AG10803 (cell line): ENCODE results near the gene EYS.

Experiments
- DNase-seq: peaks from one replicate; pipeline ENCODE4 v3.0.0; 2010; ENCODE audit warnings: low read depth
- H3K4me3 ChIP-seq: 2 replicates; pipeline ENCODE4 v1.5.1; 2011; ENCODE audit warnings: mild to moderate bottlenecking, low read length, control low read depth
- TF ChIP-seq, protein P1 (sequence below): conservative IDR thresholded peaks from 2 replicates; pipeline ENCODE4 v1.5.1; 2011; ENCODE audit warnings: mild to moderate bottlenecking, low read length, control low read depth, inconsistent platforms

Gene EYS

DNA sequence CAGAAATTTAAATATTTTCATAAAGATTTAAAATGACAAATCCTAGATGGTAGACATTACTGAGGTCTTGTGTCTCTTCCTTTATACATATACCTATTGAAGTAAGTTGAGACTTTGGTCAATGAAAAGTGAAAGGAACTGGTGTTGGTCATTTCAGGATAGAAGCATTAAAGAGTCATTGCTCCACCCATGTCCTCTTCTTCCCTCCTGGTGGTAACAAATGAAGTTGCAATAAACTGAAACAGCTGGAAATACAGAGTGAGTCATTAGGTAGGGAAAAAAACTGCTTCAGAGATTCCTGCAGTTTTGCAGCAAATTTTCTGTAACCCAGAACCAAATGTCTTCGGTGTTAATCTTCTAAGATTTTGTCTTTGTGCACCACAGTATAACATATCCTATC lies 448.0 kb downstream of the EYS start:
- no peak for DNase-seq
- H3K4me3 ChIP-seq = no peak overlapping the region
- TF ChIP-seq, protein P1, sequence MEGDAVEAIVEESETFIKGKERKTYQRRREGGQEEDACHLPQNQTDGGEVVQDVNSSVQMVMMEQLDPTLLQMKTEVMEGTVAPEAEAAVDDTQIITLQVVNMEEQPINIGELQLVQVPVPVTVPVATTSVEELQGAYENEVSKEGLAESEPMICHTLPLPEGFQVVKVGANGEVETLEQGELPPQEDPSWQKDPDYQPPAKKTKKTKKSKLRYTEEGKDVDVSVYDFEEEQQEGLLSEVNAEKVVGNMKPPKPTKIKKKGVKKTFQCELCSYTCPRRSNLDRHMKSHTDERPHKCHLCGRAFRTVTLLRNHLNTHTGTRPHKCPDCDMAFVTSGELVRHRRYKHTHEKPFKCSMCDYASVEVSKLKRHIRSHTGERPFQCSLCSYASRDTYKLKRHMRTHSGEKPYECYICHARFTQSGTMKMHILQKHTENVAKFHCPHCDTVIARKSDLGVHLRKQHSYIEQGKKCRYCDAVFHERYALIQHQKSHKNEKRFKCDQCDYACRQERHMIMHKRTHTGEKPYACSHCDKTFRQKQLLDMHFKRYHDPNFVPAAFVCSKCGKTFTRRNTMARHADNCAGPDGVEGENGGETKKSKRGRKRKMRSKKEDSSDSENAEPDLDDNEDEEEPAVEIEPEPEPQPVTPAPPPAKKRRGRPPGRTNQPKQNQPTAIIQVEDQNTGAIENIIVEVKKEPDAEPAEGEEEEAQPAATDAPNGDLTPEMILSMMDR = no peak

- DNase-seq = no peak
- TF ChIP-seq, protein P1 = no peak
- no peak overlapping the region for H3K4me3 ChIP-seq
Observed at GRCh38 chr6:65253041-65253440, 454.0 kb downstream of the EYS start.

- no peak overlapping the region for H3K4me3 ChIP-seq
- DNase-seq = no peak
Observed at GRCh38 chr6:65248101-65248610, 458.9 kb downstream of the EYS start.

DNA sequence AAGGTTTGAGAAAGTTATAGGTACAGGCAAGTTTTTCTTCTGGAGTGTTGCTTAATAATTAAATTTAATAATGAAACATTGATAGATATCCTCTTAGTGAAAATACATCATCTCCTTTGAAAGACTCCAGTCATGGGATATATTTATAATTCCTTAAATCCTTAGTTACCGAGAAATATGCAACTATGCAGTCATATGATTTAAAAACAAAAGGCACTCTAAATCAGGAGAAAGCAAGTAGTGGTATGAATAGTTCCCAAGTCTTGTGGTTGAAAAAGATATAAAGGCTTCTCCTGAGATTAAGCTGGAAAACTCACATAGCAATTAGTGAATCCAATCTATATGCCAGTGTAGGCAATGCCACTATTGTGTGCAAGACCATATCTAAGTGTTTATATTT lies 475.4 kb downstream of the EYS start:
- no peak overlapping the region for H3K4me3 ChIP-seq
- no peak for DNase-seq
- TF ChIP-seq, protein P1 = no peak

More at GRCh38 chr6:65248101-65248610, 458.9 kb downstream of the EYS start:
- TF ChIP-seq, protein P1 = no peak

- no peak for DNase-seq
- TF ChIP-seq, protein P1 = no peak
- no peak overlapping the region for H3K4me3 ChIP-seq
Observed at GRCh38 chr6:65229825-65230224, 477.2 kb downstream of the EYS start.

DNA sequence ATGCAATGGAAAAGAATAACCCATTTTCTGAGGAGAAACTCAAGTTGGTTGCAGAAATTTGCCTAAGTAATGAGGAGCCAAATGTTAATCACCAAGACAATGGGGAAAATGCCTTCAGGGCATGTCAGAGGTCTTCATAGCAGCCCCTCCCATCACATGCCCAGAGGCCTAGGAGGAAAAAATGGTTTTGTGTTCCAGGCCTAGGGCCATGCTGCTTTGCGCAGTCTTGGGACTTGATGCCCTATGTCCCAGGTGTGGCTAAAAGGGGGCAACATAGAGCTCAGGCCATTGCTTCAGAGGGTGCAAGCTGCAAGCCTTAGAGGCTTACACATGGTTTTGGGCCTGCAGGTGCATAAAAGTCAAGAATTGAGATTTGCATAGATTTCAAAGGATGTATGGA lies 485.9 kb downstream of the EYS start:
- no peak overlapping the region for H3K4me3 ChIP-seq
- TF ChIP-seq, protein P1 = no peak
- DNase-seq = no peak

DNA sequence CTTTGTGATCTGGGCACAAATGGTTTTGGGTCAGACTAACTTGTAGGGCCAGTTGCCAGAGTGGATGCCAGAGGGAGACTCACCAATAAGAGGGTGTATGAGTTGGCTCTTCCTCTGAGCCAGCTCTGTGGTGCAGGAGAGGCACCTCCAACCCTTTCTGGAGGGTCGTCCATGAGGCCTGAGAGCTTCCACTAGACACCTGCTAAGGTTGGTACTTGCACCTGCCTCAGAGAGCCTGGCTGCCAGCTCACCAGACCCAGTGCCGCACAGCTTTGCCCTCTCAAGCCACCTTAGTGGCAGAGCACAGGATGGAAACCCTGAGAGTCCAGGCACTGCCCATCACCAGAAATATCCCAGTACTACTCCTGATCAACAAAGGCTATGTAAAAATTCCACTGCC lies 504.3 kb downstream of the EYS start:
- no peak for DNase-seq
- TF ChIP-seq, protein P1 = no peak
- no peak overlapping the region for H3K4me3 ChIP-seq
